HEK293T (cell line): ENCODE measurements around the gene CTAGE4.
"Not testable (repeated sequence)": the region's sequence is repeated elsewhere in the genome, so short reads cannot be mapped to it uniquely, and the experiment has no call there.

Experiments used
- CTCF ChIA-PET: fragments of 350-600 bp; formaldehyde crosslinking; extraction: SDS; loops from one replicate; lab custom pipeline; 2021; ENCODE audit warnings: antibody characterized with exemption, inconsistent platforms; lab: Yijun Ruan, JAX
- POLR2A ChIA-PET: fragments of 350-600 bp; formaldehyde crosslinking; extraction: SDS; loops from one replicate; lab custom pipeline; 2020; ENCODE audit warnings: antibody characterized with exemption, inconsistent platforms; lab: Yijun Ruan, JAX
- DNase-seq: peaks from one replicate; pipeline ENCODE4 v3.0.0; 2012; ENCODE audit warnings: mixed read lengths; ENCODE audit errors: extremely low spot score

The CTAGE4 gene

GRCh38 chr7:144203086-144203485 is 19.8 kb downstream of the CTAGE4 start:
- CTCF ChIA-PET, POLR2A ChIA-PET: not testable (repeated sequence)

GRCh38 chr7:144205306-144205705 is 22.0 kb downstream of the CTAGE4 start:
- DNase-seq, POLR2A ChIA-PET, CTCF ChIA-PET: not testable (repeated sequence)

More at GRCh38 chr7:144203086-144203485, 19.8 kb downstream of the CTAGE4 start:
- DNase-seq, result not testable (repeated sequence)

- POLR2A ChIA-PET, DNase-seq, CTCF ChIA-PET: not testable (repeated sequence)
Observed at GRCh38 chr7:144217200-144217599, 33.9 kb downstream of the CTAGE4 start.

- DNase-seq, CTCF ChIA-PET, POLR2A ChIA-PET: not testable (repeated sequence)
Observed at GRCh38 chr7:144218581-144218980, 35.3 kb downstream of the CTAGE4 start.

- DNase-seq, POLR2A ChIA-PET, CTCF ChIA-PET: not testable (repeated sequence)
Observed at GRCh38 chr7:144219149-144219548, 35.9 kb downstream of the CTAGE4 start.

GRCh38 chr7:144220531-144220930 is 37.3 kb downstream of the CTAGE4 start:
- POLR2A ChIA-PET, DNase-seq, CTCF ChIA-PET: not testable (repeated sequence)

GRCh38 chr7:144223675-144224074 is 40.4 kb downstream of the CTAGE4 start:
- CTCF ChIA-PET, DNase-seq: not testable (repeated sequence)

GRCh38 chr7:144226866-144227265 is 43.6 kb downstream of the CTAGE4 start:
- DNase-seq, POLR2A ChIA-PET, CTCF ChIA-PET: not testable (repeated sequence)

More at GRCh38 chr7:144223675-144224074, 40.4 kb downstream of the CTAGE4 start:
- POLR2A ChIA-PET, result not testable (repeated sequence)

- DNase-seq, POLR2A ChIA-PET, CTCF ChIA-PET: not testable (repeated sequence)
Observed at GRCh38 chr7:144228810-144229209, 45.5 kb downstream of the CTAGE4 start.

- POLR2A ChIA-PET, DNase-seq, CTCF ChIA-PET: not testable (repeated sequence)
Observed at GRCh38 chr7:144231027-144231426, 47.8 kb downstream of the CTAGE4 start.

GRCh38 chr7:144233039-144233438 is 49.8 kb downstream of the CTAGE4 start:
- DNase-seq, POLR2A ChIA-PET, CTCF ChIA-PET: not testable (repeated sequence)
